OCI-LY3 (cell line): Measurements from ENCODE around the gene GALNT18.

Source experiments
- H2AFZ ChIP-seq: fragments of 200-600, 300-600 bp; shearing (Covaris generic); 2 replicates; pipeline ENCODE4 v1.6.0; 2014; ENCODE audit warnings: antibody characterized with exemption, low read depth, low read length
- H3K27ac ChIP-seq: fragments of 200-600, 300-600 bp; sonication (generic); 2 replicates; pipeline ENCODE4 v1.5.1; 2014; ENCODE audit warnings: mild to moderate bottlenecking, low read length, moderate library complexity, mixed read lengths
- H3K27me3 ChIP-seq: fragments of 200-600, 300-600 bp; sonication (generic); 2 replicates; pipeline ENCODE4 v1.6.1; 2014; ENCODE audit warnings: low read depth, low read length, mixed read lengths
- H3K36me3 ChIP-seq: fragments of 200-600, 300-600 bp; sonication (generic); replicated peaks from 2 replicates; pipeline ENCODE3; 2014; ENCODE audit warnings: low read depth, low read length, mixed read lengths
- H3K4me1 ChIP-seq: fragments of 300-600, 200-600 bp; sonication (generic); 2 replicates; pipeline ENCODE4 v1.6.1; 2014; ENCODE audit warnings: low read length, mixed read lengths
- H3K4me2 ChIP-seq: fragments of 200-600, 300-600 bp; sonication (generic); 2 replicates; pipeline ENCODE4 v1.6.1; 2014; ENCODE audit warnings: low read length, mixed read lengths
- H3K4me3 ChIP-seq: fragments of 300-600, 200-600 bp; sonication (generic); 2 replicates; pipeline ENCODE4 v1.5.1; 2014; ENCODE audit warnings: antibody characterized with exemption, mild to moderate bottlenecking, low read length, moderate library complexity
- H3K79me2 ChIP-seq: fragments of 300-600, 200-600 bp; shearing (Covaris generic); 2 replicates; pipeline ENCODE4 v1.6.1; 2014; ENCODE audit warnings: mild to moderate bottlenecking, low read length, mixed read lengths
- H3K9ac ChIP-seq: fragments of 300-600, 200-600 bp; shearing (Covaris generic); 2 replicates; pipeline ENCODE4 v1.6.0; 2014; ENCODE audit warnings: mild to moderate bottlenecking, low read length, moderate library complexity
- H3K9me3 ChIP-seq: fragments of 200-600, 300-600 bp; shearing (Covaris generic); 2 replicates; pipeline ENCODE4 v1.6.1; 2014; ENCODE audit warnings: low read length, mixed read lengths; ENCODE audit not compliant: insufficient read depth
- H4K20me1 ChIP-seq: fragments of 200-600, 300-600 bp; sonication (generic); 2 replicates; pipeline ENCODE4 v1.6.1; 2016; ENCODE audit warnings: low read length, mixed read lengths; ENCODE audit not compliant: insufficient read depth
- EZH2phosphoT487 ChIP-seq: fragments of 200-600 bp; shearing (Covaris generic); IDR thresholded peaks from 2 replicates; pipeline ENCODE4 v1.6.1; 2018; ENCODE audit warnings: antibody characterized with exemption, mixed run types, low read depth
- TF ChIP-seq, protein P1 (sequence below): fragments of 200-600, 300-600 bp; sonication (generic); IDR thresholded peaks from 2 replicates; pipeline ENCODE4 v1.5.1; 2014; ENCODE audit warnings: antibody characterized with exemption, low read length, low read depth

GALNT18 gene

GRCh38 chr11:11403763-11404725 lies 217.8 kb downstream of the GALNT18 start:
- H3K4me2 ChIP-seq = no peak overlapping the region
- H4K20me1 ChIP-seq = no peaks in the 10 kb centered on the region
- no peak for TF ChIP-seq EZH2phosphoT487

DNA sequence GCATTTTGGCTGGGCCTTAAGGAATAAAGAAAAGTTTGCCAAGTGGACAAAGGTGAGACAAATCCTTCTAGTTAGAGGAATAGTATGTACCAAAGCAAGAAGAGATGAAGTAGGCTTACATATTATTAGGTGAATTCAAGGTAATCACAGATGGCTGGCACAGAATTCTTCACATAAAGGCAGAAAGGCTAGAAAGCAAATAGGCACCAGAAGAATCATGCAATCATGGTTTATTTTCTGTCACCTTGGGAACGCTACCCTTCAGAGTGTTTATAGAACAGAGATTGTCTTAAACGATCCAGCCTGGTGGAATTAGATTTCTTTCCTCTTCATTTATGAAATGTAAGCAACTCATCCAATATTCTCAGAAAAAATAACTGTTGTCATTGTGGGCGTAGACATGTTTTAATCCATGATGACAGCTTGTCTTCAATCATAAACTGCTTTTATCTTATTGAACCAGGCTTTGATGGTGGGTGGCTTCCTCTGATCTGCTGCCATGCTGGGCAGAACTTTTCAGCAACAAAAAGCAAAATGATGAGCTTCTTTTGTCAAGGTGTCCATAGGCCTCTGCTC lies 219.8 kb downstream of the GALNT18 start:
- Histone ChIP-seq H3K4me3 (no peak overlapping the region), H3K79me2 (no peaks in the 10 kb centered on the region), H3K9me3 (no peaks in the 10 kb centered on the region), H3K4me2 (no peak overlapping the region), H3K9ac (no peak overlapping the region), H4K20me1 (no peaks in the 10 kb centered on the region), H3K4me1 (no peaks in the 10 kb centered on the region), H3K27me3 (peaks cover 37% of the 10 kb centered on the region), H2AFZ (no peak overlapping the region), H3K36me3 (no peaks in the 10 kb centered on the region), H3K27ac (no peak overlapping the region)
- TF ChIP-seq, protein P1, sequence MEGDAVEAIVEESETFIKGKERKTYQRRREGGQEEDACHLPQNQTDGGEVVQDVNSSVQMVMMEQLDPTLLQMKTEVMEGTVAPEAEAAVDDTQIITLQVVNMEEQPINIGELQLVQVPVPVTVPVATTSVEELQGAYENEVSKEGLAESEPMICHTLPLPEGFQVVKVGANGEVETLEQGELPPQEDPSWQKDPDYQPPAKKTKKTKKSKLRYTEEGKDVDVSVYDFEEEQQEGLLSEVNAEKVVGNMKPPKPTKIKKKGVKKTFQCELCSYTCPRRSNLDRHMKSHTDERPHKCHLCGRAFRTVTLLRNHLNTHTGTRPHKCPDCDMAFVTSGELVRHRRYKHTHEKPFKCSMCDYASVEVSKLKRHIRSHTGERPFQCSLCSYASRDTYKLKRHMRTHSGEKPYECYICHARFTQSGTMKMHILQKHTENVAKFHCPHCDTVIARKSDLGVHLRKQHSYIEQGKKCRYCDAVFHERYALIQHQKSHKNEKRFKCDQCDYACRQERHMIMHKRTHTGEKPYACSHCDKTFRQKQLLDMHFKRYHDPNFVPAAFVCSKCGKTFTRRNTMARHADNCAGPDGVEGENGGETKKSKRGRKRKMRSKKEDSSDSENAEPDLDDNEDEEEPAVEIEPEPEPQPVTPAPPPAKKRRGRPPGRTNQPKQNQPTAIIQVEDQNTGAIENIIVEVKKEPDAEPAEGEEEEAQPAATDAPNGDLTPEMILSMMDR = no peak
- TF ChIP-seq EZH2phosphoT487 = no peak

More at GRCh38 chr11:11403763-11404725, 217.8 kb downstream of the GALNT18 start:
- Histone ChIP-seq H3K36me3 (no peaks in the 10 kb centered on the region), H3K9me3 (no peaks in the 10 kb centered on the region), H3K4me1 (no peaks in the 10 kb centered on the region), H3K79me2 (no peaks in the 10 kb centered on the region), H2AFZ (no peak overlapping the region), H3K9ac (no peak overlapping the region), H3K4me3 (no peak overlapping the region), H3K27me3 (peaks cover 44% of the 10 kb centered on the region), H3K27ac (no peak overlapping the region)

GRCh38 chr11:11400635-11401232 lies 221.1 kb downstream of the GALNT18 start:
- H3K4me2 ChIP-seq = no peak overlapping the region
- H3K4me3 ChIP-seq = no peak overlapping the region
- H3K27me3 ChIP-seq = peaks cover 36% of the 10 kb centered on the region
- H3K79me2 ChIP-seq = no peaks in the 10 kb centered on the region
- no peak overlapping the region for H2AFZ ChIP-seq
- H3K9me3 ChIP-seq = no peaks in the 10 kb centered on the region
- TF ChIP-seq, protein P1 = peak; percentile 57
- no peak for TF ChIP-seq EZH2phosphoT487
- no peaks in the 10 kb centered on the region for H4K20me1 ChIP-seq
- no peaks in the 10 kb centered on the region for H3K4me1 ChIP-seq
- no peaks in the 10 kb centered on the region for H3K36me3 ChIP-seq
- H3K27ac ChIP-seq = no peak overlapping the region
- H3K9ac ChIP-seq = no peak overlapping the region

- Histone ChIP-seq H3K36me3 (no peaks in the 10 kb centered on the region), H3K27ac (no peak overlapping the region), H3K4me2 (no peak overlapping the region), H3K79me2 (no peaks in the 10 kb centered on the region), H3K4me3 (no peak overlapping the region), H3K9me3 (no peaks in the 10 kb centered on the region), H3K4me1 (no peaks in the 10 kb centered on the region), H3K27me3 (peaks cover 36% of the 10 kb centered on the region), H3K9ac (no peak overlapping the region), H4K20me1 (no peaks in the 10 kb centered on the region), H2AFZ (no peak overlapping the region)
- TF ChIP-seq EZH2phosphoT487 = no peak
- TF ChIP-seq, protein P1 = no peak
These were observed 221.7 kb downstream of the GALNT18 start for GRCh38 chr11:11400121-11400520.
